ENCODE measurements around the gene SLC9A3.
A peak's percentile ranks its signal among the peaks of the same experiment; 100 is the strongest.

SLC9A3 gene

GRCh38 chr5:437281-437771, 86.9 kb downstream of the SLC9A3 start:
- H3K27me3 ChIP-seq (ENCODE audit: insufficient read depth, low read length, poor library complexity) = no peaks in the 10 kb centered on the region
- DNase-seq (no peak), ATAC-seq (ENCODE audit: insufficient read depth, low read depth) (no peak)
- peaks cover 9% of the 10 kb centered on the region for H3K4me1 ChIP-seq (ENCODE audit: insufficient read depth, low read length)
- H3K4me3 ChIP-seq (ENCODE audit: low read depth in 1 of 2, low read length in 2 of 2) = no peak overlapping the region
- no peak overlapping the region for H3K27ac ChIP-seq (ENCODE audit: low read length)
- H3K79me2 ChIP-seq (ENCODE audit: insufficient read depth, low read length) = peaks cover 5% of the 10 kb centered on the region
- H3K9ac ChIP-seq (ENCODE audit: low read depth, low read length) = no peak overlapping the region
- H3K4me2 ChIP-seq (ENCODE audit: insufficient read depth, low read length) = no peak overlapping the region
- no peak overlapping the region for H2AFZ ChIP-seq (ENCODE audit: low read depth, low read length)
- no peaks in the 10 kb centered on the region for H4K20me1 ChIP-seq (ENCODE audit: insufficient read depth, low read length)
- no peaks in the 10 kb centered on the region for H3K36me3 ChIP-seq (ENCODE audit: insufficient read depth, low read length)
- no peaks in the 10 kb centered on the region for H3K9me3 ChIP-seq (ENCODE audit: insufficient read depth, low read length, severe bottlenecking)
- no peak for TF ChIP-seq CTCF (IDR thresholded peaks at IDR 0.05; ENCODE audit: borderline replicate concordance, extremely low read depth, low read length, poor library complexity, severe bottlenecking)
- TF ChIP-seq EZH2 (IDR thresholded peaks at IDR 0.05; ENCODE audit: borderline replicate concordance, low read depth, low read length, severe bottlenecking) = no peak

- DNase-seq = no peak
- no peak for TF ChIP-seq EZH2 (IDR thresholded peaks at IDR 0.05; ENCODE audit: borderline replicate concordance, low read depth, low read length, severe bottlenecking)
These were observed 87.6 kb downstream of the SLC9A3 start for GRCh38 chr5:436641-436975.

GRCh38 chr5:435961-436640, 88.1 kb downstream of the SLC9A3 start:
- Histone ChIP-seq H3K36me3 (ENCODE audit: insufficient read depth, low read length) (no peaks in the 10 kb centered on the region), H4K20me1 (ENCODE audit: insufficient read depth, low read length) (no peaks in the 10 kb centered on the region), H3K27ac (ENCODE audit: low read length) (no peak overlapping the region), H3K79me2 (ENCODE audit: insufficient read depth, low read length) (no peaks in the 10 kb centered on the region), H3K4me1 (ENCODE audit: insufficient read depth, low read length) (no peaks in the 10 kb centered on the region), H3K4me3 (ENCODE audit: low read depth in 1 of 2, low read length in 2 of 2) (no peak overlapping the region), H2AFZ (ENCODE audit: low read depth, low read length) (no peak overlapping the region), H3K9ac (ENCODE audit: low read depth, low read length) (no peak overlapping the region), H3K9me3 (ENCODE audit: insufficient read depth, low read length, severe bottlenecking) (no peaks in the 10 kb centered on the region), H3K27me3 (ENCODE audit: insufficient read depth, low read length, poor library complexity) (no peaks in the 10 kb centered on the region), H3K4me2 (ENCODE audit: insufficient read depth, low read length) (no peak overlapping the region)
- DNase-seq (no peak), ATAC-seq (ENCODE audit: insufficient read depth, low read depth) (peak; percentile 41; the same call in 1 of the 3 replicates)
- TF ChIP-seq CTCF (IDR thresholded peaks at IDR 0.05; ENCODE audit: borderline replicate concordance, extremely low read depth, low read length, poor library complexity, severe bottlenecking) (peak; percentile 47), EZH2 (IDR thresholded peaks at IDR 0.05; ENCODE audit: borderline replicate concordance, low read depth, low read length, severe bottlenecking) (no peak)

More at GRCh38 chr5:436641-436975, 87.6 kb downstream of the SLC9A3 start:
- H3K27ac ChIP-seq (ENCODE audit: low read length) = no peak overlapping the region
- no peaks in the 10 kb centered on the region for H3K9me3 ChIP-seq (ENCODE audit: insufficient read depth, low read length, severe bottlenecking)
- H4K20me1 ChIP-seq (ENCODE audit: insufficient read depth, low read length) = no peaks in the 10 kb centered on the region
- H2AFZ ChIP-seq (ENCODE audit: low read depth, low read length) = no peak overlapping the region
- no peak overlapping the region for H3K4me3 ChIP-seq (ENCODE audit: low read depth in 1 of 2, low read length in 2 of 2)
- no peaks in the 10 kb centered on the region for H3K79me2 ChIP-seq (ENCODE audit: insufficient read depth, low read length)
- H3K27me3 ChIP-seq (ENCODE audit: insufficient read depth, low read length, poor library complexity) = no peaks in the 10 kb centered on the region
- peaks cover 1% of the 10 kb centered on the region for H3K4me1 ChIP-seq (ENCODE audit: insufficient read depth, low read length)
- H3K36me3 ChIP-seq (ENCODE audit: insufficient read depth, low read length) = no peaks in the 10 kb centered on the region
- no peak overlapping the region for H3K9ac ChIP-seq (ENCODE audit: low read depth, low read length)
- no peak overlapping the region for H3K4me2 ChIP-seq (ENCODE audit: insufficient read depth, low read length)
- ATAC-seq (ENCODE audit: insufficient read depth, low read depth) = no peak

GRCh38 chr5:435156-435790, 89.0 kb downstream of the SLC9A3 start:
- H3K4me2 ChIP-seq (ENCODE audit: insufficient read depth, low read length) = no peak overlapping the region
- no peak overlapping the region for H3K4me3 ChIP-seq (ENCODE audit: low read depth in 1 of 2, low read length in 2 of 2)
- TF ChIP-seq EZH2 (IDR thresholded peaks at IDR 0.05; ENCODE audit: borderline replicate concordance, low read depth, low read length, severe bottlenecking) (no peak), CTCF (IDR thresholded peaks at IDR 0.05; ENCODE audit: borderline replicate concordance, extremely low read depth, low read length, poor library complexity, severe bottlenecking) (no peak)
- no peak for ATAC-seq (ENCODE audit: insufficient read depth, low read depth)
- no peaks in the 10 kb centered on the region for H3K79me2 ChIP-seq (ENCODE audit: insufficient read depth, low read length)
- no peaks in the 10 kb centered on the region for H3K9me3 ChIP-seq (ENCODE audit: insufficient read depth, low read length, severe bottlenecking)
- no peaks in the 10 kb centered on the region for H3K4me1 ChIP-seq (ENCODE audit: insufficient read depth, low read length)
- no peaks in the 10 kb centered on the region for H3K27me3 ChIP-seq (ENCODE audit: insufficient read depth, low read length, poor library complexity)
- no peak overlapping the region for H3K27ac ChIP-seq (ENCODE audit: low read length)
- DNase-seq = no peak
- H3K9ac ChIP-seq (ENCODE audit: low read depth, low read length) = no peak overlapping the region
- no peaks in the 10 kb centered on the region for H3K36me3 ChIP-seq (ENCODE audit: insufficient read depth, low read length)
- no peaks in the 10 kb centered on the region for H4K20me1 ChIP-seq (ENCODE audit: insufficient read depth, low read length)
- H2AFZ ChIP-seq (ENCODE audit: low read depth, low read length) = no peak overlapping the region

Data from DND-41 (cell line).